HG03196 (cell line): ENCODE measurements around the gene SH2B3.

ENCODE experiments used
- ATAC-seq: cut with Tn5 transposase; IDR thresholded peaks from one replicate; pipeline ENCODE4 v1.9.1; 2021; ENCODE audit not compliant: unreplicated experiment

Gene SH2B3

GRCh38 chr12:111408686-111409402 is 3.1 kb downstream of the SH2B3 start:
- ATAC-seq = no peak

- ATAC-seq = no peak
These were observed 3.7 kb downstream of the SH2B3 start for GRCh38 chr12:111409403-111409779.

GRCh38 chr12:111409780-111410430 is 4.2 kb downstream of the SH2B3 start:
- no peak for ATAC-seq

GRCh38 chr12:111410431-111411184 is 4.9 kb downstream of the SH2B3 start:
- no peak for ATAC-seq

- no peak for ATAC-seq
These were observed 5.6 kb downstream of the SH2B3 start for GRCh38 chr12:111411185-111411764.

GRCh38 chr12:111412007-111412829 is 6.5 kb downstream of the SH2B3 start:
- ATAC-seq = no peak

- no peak for ATAC-seq
These were observed 7.2 kb downstream of the SH2B3 start for GRCh38 chr12:111412830-111413441.

GRCh38 chr12:111413442-111414086 is 7.8 kb downstream of the SH2B3 start:
- ATAC-seq = no peak

GRCh38 chr12:111414711-111415252 is 9.1 kb downstream of the SH2B3 start:
- no peak for ATAC-seq

GRCh38 chr12:111417290-111417689 is 11.6 kb downstream of the SH2B3 start:
- ATAC-seq = no peak

- ATAC-seq = no peak
These were observed 12.3 kb downstream of the SH2B3 start for GRCh38 chr12:111417784-111418593.

- ATAC-seq = no peak
These were observed 12.8 kb downstream of the SH2B3 start for GRCh38 chr12:111418594-111418880.

GRCh38 chr12:111419784-111420183 is 14.1 kb downstream of the SH2B3 start:
- no peak for ATAC-seq

GRCh38 chr12:111420494-111420893 is 14.8 kb downstream of the SH2B3 start:
- ATAC-seq = no peak

GRCh38 chr12:111424189-111424792 is 18.6 kb downstream of the SH2B3 start:
- ATAC-seq = no peak

- ATAC-seq = no peak
These were observed 19.1 kb downstream of the SH2B3 start for GRCh38 chr12:111424793-111425251.

- no peak for ATAC-seq
These were observed 19.9 kb downstream of the SH2B3 start for GRCh38 chr12:111425655-111426054.
